Right renal cortex interstitium (tissue), 3 donors: ENCODE measurements around the gene MFSD2B. TPM values are rescaled to one million over a fixed set of nuclear protein-coding genes. Genes with fewer than 3 reads are reported as not detected.
"Not testable (repeated sequence)": the region's sequence is repeated elsewhere in the genome, so short reads cannot be mapped to it uniquely, and the experiment has no call there.

ENCODE experiments used
- DNase-seq, 3 donors: peaks; one replicate each; pipeline ENCODE4 v3.0.0-alpha.2; 2013; ENCODE audit warnings: low read depth in 3 of 3, low spot score in 2 of 3
- polyA plus RNA-seq, 3 donors: library from polyadenylated mRNA; unstranded; fragments of 120-200 nt; gene quantifications; one replicate each; pipeline ENCODE4 v1.2.1, GENCODE V29; 2013; ENCODE audit not compliant: insufficient read length in 3 of 3

The MFSD2B gene
- polyA plus RNA-seq, 3 donors: 1.8 to 2.4 (median 2.0) TPM

GRCh38 chr2:24017711-24018110 is 7.8 kb downstream of the MFSD2B start:
- no peak for DNase-seq

GRCh38 chr2:24018241-24018640 is 8.4 kb downstream of the MFSD2B start:
- DNase-seq: no peak

DNA sequence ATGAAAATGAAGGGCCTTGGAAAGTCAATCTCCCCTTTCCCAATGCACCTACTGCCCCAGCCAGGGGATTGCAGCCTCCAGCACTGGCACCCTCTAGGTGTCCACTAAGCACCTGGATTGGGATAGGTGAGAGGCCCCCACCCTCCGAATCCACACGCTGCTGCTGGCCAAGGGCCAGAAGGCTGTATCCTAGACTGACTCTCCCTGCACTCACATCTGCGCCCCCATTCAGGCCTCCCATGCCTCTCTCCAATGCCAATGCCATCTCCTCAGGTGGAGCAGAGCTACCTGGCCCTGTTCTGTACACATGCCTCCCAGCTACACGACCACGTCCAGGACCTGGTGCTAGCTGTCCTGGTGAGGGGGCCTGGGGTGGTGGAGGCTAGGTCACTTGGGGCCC is 9.8 kb downstream of the MFSD2B start:
- no peak for DNase-seq

DNA sequence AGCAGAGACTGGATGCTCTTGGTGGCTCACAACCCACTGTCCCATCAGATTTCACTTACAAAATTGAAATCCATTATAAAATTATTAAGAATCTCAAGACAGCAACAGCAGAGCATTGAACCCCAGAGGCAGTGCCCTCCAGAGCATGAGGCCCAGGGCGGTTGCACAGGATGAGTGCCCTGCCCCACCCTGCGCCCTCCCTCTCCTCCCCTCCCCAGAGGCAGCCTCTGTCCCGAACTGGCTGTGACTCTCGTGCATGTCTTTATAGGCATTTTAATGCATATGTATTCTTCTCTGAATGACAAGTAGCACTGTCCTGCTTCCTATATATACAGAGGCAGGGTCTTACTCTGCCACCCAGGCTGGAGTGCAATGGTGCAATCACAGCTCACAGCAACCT is 10.4 kb downstream of the MFSD2B start:
- no peak for DNase-seq

GRCh38 chr2:24021122-24021998 is 11.5 kb downstream of the MFSD2B start:
- no peak for DNase-seq

- DNase-seq: no peak
Measured at GRCh38 chr2:24022324-24022974, 12.6 kb downstream of the MFSD2B start.

GRCh38 chr2:24022975-24023575 is 13.2 kb downstream of the MFSD2B start:
- DNase-seq: no peak

DNA sequence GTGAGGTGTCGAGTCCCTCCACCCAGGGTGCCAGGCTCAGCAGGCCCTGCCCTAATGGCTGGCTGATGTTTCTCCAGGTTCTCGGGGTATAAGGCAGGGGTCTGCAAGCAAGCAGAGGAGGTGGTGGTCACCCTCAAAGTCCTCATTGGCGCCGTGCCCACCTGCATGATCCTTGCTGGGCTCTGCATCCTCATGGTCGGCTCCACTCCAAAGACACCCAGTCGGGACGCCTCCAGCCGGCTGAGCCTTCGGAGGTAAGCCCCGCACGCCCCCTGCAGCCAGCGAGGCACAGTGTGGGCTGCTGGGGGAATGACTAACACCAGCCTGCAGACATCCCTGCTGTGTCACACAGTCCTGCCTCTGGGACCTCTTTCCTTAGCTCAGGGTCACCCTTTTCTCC is 14.1 kb downstream of the MFSD2B start:
- no peak for DNase-seq

- no peak for DNase-seq
Measured at GRCh38 chr2:24024996-24025663, 15.2 kb downstream of the MFSD2B start.

DNA sequence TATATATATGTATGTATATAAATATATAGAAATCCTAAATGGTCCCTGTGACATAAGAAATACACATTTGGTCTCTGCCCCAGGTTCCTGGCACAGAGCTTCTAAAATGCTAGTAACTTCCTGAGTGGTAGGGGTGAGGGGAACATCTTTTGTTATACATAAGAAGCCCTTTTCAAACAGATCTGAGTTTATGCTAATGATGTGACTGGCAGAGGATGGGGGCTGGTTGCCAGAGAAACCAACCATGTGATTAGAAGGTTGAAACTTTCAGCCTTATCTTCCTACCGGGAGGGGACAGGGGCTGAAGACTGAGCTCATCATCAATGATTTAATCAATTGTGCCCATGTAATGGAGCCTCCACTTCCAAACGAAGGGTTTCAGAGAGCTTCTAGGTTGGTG is 16.3 kb downstream of the MFSD2B start:
- DNase-seq: no peak

DNA sequence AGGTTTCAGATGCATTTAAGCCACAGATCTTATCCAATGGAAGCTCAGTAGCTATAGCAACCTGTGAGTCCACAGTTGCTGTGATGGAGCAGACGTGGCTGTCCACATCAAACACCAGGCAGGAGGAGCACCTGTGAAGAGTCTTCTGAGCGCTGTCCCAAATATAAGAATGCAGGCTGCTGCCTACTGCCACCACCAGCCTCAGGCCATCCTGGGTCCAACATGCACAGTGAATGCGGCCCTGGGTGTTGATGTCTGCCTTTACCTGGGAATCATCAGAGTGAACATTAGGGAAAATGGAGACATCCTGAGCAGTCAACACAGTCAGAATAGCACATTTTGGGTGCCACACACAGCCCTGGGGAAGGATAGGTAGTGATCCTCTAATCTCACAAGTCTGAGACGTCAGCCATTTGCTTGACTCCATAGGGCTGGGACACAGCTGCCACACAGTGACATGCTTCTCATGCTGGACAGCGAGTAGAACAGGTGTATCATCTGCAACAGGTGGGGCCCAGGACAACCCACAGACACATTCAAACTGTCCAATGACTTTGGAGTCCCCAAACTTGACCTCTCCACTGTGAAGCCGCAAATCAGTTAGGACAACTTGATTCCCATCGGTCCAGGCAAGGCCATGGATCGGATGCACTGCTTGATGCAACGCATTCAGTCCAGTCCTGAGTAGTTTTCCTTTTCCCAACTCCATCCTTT is 29.1 kb downstream of the MFSD2B start:
- DNase-seq: no peak

GRCh38 chr2:24040511-24040910 is 30.6 kb downstream of the MFSD2B start:
- no peak for DNase-seq

DNA sequence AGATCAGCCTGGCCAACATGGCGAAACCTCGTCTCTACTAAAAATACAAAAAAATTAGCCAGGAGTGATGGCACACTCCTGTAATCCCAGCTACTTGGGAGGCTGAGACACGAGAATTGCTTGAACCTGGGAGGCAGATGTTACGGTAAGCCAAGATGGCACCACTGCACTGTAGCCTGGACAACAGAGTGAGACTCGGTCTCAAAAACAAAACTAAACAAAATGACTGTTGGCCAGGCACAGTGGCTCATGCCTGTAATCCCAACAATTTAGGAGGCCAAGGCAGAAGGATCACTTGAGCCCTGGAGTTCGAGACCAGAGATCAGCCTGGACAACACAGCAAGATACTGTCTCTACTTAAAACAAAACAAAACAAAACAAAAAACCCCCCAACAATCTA is 33.2 kb downstream of the MFSD2B start:
- not testable (repeated sequence) for DNase-seq

GRCh38 chr2:24045511-24046508 is 35.9 kb downstream of the MFSD2B start:
- DNase-seq: no peak

GRCh38 chr2:24046599-24046929 is 36.7 kb downstream of the MFSD2B start:
- DNase-seq: no peak

- DNase-seq: peak; percentile 89 to 95 (median 89)
Measured at GRCh38 chr2:24046930-24047702, 37.2 kb downstream of the MFSD2B start, which contains the start of gene WDCP. Gene WDCP, minus strand, starts transcription at chr2:24047391. Its CDS starts 7,897 bp downstream, at chr2:24039494.

GRCh38 chr2:24047703-24048033 is 37.8 kb downstream of the MFSD2B start:
- DNase-seq: no peak

DNA sequence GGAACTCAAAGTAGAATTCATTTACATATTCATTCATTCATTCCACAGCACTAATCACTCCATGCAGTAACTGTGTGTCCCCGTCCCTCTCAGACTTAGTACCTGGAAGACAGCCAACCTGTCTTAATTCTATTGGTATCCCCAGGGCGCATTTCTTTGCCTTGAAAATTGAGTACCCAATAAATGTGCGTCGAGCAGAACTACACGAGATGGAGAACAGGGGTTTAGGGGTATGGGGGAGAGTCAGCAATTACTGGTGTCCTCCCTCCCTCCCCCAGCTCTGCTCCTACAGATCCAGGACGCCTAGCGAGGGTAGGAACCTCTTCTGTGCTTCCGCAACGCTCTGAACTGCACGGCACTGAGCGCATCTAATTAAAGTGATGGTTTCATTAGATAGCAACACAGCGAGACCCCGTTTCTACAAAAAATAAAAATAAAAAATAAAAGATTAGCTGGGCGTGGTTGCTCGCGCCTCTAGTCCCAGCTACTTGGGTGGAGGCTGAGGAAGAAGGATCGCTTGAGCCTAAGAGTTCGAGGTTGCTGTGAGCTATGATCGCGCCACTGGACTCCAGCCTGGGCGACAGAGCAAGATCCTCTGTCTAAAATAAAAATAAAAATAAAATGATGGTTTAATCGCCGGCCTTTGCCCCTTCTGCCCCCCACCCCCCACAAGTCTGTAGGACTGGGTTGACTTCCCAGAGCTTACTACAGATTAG is 39.0 kb downstream of the MFSD2B start:
- no peak for DNase-seq
